OCI-LY1 (cell line): ENCODE results near the gene CDH4.

Experiments used
- EZH2 ChIP-seq: fragments of 200-600 bp; sonication (generic), shearing (Covaris generic); IDR thresholded peaks from 2 replicates; pipeline ENCODE4 v1.8.0; 2017; ENCODE audit warnings: borderline replicate concordance, mixed run types, mild to moderate bottlenecking, antibody characterized with exemption, low read length, moderate library complexity, mixed read lengths
- TF ChIP-seq, protein P1 (sequence below): fragments of 200-600 bp; sonication (generic), shearing (Covaris generic); IDR thresholded peaks from 2 replicates; pipeline ENCODE4 v1.5.1; 2017; ENCODE audit warnings: mild to moderate bottlenecking, antibody characterized with exemption, low read length, moderate library complexity, mixed read lengths

GRCh38 chr20:61461461-61461860, 209.4 kb downstream of the CDH4 start:
- TF ChIP-seq, protein P1, sequence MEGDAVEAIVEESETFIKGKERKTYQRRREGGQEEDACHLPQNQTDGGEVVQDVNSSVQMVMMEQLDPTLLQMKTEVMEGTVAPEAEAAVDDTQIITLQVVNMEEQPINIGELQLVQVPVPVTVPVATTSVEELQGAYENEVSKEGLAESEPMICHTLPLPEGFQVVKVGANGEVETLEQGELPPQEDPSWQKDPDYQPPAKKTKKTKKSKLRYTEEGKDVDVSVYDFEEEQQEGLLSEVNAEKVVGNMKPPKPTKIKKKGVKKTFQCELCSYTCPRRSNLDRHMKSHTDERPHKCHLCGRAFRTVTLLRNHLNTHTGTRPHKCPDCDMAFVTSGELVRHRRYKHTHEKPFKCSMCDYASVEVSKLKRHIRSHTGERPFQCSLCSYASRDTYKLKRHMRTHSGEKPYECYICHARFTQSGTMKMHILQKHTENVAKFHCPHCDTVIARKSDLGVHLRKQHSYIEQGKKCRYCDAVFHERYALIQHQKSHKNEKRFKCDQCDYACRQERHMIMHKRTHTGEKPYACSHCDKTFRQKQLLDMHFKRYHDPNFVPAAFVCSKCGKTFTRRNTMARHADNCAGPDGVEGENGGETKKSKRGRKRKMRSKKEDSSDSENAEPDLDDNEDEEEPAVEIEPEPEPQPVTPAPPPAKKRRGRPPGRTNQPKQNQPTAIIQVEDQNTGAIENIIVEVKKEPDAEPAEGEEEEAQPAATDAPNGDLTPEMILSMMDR, result no peak
- TF ChIP-seq EZH2, result no peak
